ENCODE measurements around the gene ZBTB45.
A peak's percentile ranks its signal among the peaks of the same experiment; 100 is the strongest.

Gene ZBTB45

GRCh38 chr19:58558066-58558622 is 38.5 kb upstream of the ZBTB45 start, which contains the start of gene UBE2M:
TSS of gene UBE2M (minus strand) at chr19:58558611. CDS start at chr19:58558381, 230 bp downstream.
- no peak for ATAC-seq
- peaks cover 2% of the 10 kb centered on the region for H3K27me3 Mint-ChIP-seq
- H3K36me3 Mint-ChIP-seq (ENCODE audit: low read depth), result peaks cover 54% of the 10 kb centered on the region
- peaks cover 77% of the 10 kb centered on the region for H3K4me1 Mint-ChIP-seq
- no peak for DNase-seq
- H3K9me3 Mint-ChIP-seq, result no peaks in the 10 kb centered on the region
- H3K27ac Mint-ChIP-seq, result peak within 1 kb of the TSS; percentile 100
- H3K4me3 Mint-ChIP-seq, result peak within 1 kb of the TSS; percentile 94

DNA sequence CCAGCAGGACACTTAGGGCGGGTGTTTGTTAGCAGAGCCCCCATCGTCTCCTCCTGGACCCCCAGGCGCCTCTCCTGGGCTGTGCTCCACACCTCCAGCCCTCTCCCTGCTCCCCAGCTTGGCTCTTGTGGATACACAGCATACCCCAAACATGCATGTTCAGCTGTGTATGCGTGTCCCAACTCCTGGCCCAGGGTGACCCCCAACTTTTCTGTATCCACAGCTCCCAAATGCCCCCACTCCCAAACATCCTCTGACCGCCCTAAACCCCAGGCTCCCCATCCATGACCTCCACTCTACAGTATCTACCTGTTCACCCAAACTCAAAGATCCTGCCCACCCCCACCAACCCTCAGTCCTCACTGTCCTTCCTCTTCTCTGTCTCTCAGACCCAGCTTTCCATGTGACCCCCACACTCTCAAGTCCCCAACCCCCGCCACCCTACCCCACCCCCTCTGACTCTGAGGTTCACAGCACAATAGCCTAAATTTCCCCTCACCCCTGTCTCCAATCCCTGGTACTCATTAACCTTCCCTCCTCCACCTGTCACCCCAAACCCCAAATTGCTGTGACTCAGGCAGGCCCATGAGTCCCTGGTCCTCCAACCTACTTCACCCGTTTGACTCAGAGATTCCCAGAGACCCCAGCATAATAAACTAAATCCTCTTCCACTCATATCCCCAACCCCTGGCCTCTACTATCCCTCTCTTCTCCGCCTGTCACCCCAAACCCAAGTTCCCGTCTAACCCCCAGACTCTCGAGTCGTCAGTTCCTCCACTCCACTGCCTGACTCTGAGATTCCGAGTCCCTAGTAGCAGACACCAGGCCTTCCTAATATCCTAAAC is 37.8 kb upstream of the ZBTB45 start:
- Mint-ChIP-seq H3K27me3 (peaks cover 2% of the 10 kb centered on the region), H3K36me3 (ENCODE audit: low read depth) (peaks cover 58% of the 10 kb centered on the region), H3K9me3 (no peaks in the 10 kb centered on the region), H3K4me1 (peaks cover 80% of the 10 kb centered on the region), H3K27ac (peak overlapping the region; percentile 100), H3K4me3 (peak overlapping the region; percentile 94)
- DNase-seq, result no peak
- ATAC-seq, result no peak

DNA sequence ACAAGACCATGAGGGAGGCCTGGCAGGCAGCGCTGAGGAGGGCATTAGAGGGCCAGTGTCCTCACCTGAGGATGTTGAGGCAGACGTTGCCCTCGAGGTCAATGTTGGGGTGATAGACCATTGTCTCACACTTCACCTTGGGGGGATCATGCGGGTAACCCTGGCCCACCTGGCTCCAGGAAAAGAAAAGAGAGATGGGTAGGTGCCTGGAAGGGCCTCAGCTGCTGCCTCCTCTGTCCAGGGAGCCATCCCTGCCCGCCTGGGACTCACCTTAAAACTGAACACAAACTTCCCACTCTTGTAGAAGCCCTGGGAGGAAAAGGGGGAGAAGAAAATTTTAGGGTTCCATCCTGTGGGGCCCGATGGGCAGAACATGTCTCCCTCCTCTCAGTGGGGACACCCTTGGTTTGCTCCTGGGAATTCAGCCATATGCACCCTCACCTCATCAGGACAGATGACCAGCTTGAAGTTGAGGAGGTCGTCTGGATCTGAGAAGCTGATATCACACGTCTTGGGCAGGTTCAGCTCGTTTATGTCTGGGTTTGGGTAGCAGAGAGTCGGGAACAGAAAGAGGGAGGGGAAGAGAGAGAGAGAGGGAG is 37.1 kb upstream of the ZBTB45 start:
- peak overlapping the region; percentile 94 for H3K4me3 Mint-ChIP-seq
- H3K4me1 Mint-ChIP-seq, result peaks cover 74% of the 10 kb centered on the region
- DNase-seq, result no peak
- H3K27me3 Mint-ChIP-seq, result peaks cover 2% of the 10 kb centered on the region
- no peaks in the 10 kb centered on the region for H3K9me3 Mint-ChIP-seq
- peak overlapping the region; percentile 100 for H3K27ac Mint-ChIP-seq
- no peak for ATAC-seq
- H3K36me3 Mint-ChIP-seq (ENCODE audit: low read depth), result peaks cover 65% of the 10 kb centered on the region

DNA sequence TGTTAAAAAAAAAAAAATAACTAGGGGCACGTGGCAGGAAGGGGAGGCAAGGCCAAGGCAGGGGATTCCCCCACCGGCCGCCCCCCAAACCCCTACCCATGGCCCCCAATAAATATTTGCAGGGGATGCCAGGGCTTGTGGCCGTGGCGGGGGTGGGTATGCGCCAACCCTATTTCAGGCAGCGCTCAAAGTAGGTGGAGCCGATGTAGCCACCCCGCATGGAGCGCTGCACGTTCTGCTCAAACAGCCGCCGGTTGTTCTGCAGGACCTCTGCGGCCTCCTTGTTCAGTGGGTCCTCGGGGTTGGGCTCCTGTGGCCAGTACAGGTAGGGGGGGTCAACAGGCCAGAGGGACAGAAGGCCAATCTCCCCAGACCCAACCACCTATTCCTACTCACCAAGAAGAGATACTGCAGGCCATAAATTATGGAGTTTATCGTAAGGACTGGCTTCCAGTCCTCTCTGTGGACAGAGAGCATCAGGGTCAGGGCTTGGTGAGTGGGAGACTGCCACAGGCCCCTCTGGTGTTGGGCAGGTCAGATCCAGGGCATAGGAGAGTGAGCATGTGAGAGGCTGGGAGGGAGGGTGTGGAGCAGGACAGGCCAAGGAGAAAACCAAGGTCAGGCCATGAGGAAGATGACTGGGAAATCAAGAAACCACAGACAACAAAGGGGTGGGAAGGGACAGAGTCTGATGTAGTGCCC is 36.5 kb upstream of the ZBTB45 start:
- DNase-seq (no peak), ATAC-seq (no peak)
- peak overlapping the region; percentile 99 for H3K4me3 Mint-ChIP-seq
- H3K9me3 Mint-ChIP-seq, result no peaks in the 10 kb centered on the region
- H3K27ac Mint-ChIP-seq, result peak overlapping the region; percentile 100
- peaks cover 2% of the 10 kb centered on the region for H3K27me3 Mint-ChIP-seq
- H3K36me3 Mint-ChIP-seq (ENCODE audit: low read depth), result peaks cover 65% of the 10 kb centered on the region
- peaks cover 68% of the 10 kb centered on the region for H3K4me1 Mint-ChIP-seq

DNA sequence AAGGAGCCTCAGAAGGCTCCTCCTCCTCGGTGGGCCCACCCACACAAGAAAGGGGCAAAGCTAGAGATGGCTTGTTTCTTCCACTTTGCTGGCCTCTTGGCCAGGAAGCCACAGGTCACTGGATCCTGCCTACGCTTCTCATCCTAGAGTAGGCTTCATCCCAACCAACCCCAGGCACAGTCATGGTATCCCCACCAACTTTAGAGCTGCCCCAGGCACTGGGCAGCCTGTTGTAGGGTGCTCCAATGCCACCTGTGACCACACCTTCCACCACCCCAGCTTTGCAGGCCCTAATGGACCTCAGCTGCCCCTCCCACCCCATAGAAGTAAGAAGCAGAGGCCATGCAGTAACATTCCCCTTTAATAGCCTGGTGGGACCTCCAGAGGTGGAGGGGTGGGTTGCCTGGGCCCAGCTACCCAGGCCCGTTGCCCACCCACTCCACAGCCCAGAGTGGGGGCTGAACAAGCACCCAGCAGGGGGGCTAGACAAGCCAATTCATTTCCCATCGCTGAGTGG is 35.8 kb upstream of the ZBTB45 start:
- peaks cover 2% of the 10 kb centered on the region for H3K27me3 Mint-ChIP-seq
- peak overlapping the region; percentile 99 for H3K4me3 Mint-ChIP-seq
- peak overlapping the region; percentile 98 for H3K27ac Mint-ChIP-seq
- ATAC-seq (no peak), DNase-seq (no peak)
- peaks cover 66% of the 10 kb centered on the region for H3K36me3 Mint-ChIP-seq (ENCODE audit: low read depth)
- H3K4me1 Mint-ChIP-seq, result peaks cover 64% of the 10 kb centered on the region
- H3K9me3 Mint-ChIP-seq, result no peaks in the 10 kb centered on the region

DNA sequence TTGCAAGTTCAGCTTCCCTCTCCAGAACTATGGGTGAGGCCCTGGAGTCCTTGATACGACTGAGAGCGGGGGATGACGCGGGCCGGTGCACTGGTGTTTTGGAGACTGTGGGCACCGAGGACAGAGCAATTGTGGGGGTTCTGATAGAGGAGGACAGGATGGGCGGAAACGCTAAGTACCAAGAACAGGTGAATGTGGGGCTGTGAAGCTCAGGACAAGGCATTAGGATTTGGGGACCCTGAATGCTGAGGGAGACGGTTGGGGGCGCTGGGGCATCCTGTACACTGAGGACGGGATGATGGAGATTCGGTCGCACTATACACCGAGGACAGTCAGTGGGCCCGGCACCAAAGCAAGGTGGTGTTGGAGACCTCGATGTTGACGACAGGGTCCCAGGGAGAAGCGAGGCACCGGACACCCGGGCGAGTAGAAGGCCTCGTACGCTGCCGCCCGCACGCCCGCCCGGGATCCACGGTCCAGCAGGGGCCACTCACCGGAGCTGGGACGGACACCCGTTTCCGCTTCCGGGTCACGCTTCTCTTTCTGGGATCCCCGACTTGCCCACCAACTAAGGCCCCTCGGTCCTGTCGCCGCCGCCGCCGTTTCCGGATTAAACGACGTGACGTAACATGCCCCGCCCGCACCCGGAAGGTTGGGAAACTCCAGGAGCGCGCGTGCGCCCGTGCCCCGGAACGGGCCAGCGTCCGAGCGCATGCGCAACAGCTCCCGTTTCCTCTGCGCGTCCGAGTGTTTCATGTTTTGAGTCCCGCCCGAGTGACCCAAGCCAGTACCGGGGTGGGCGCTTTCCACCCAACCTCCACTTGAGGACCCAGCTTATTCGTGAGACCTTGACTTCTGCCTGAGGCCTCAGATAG is 35.1 kb upstream of the ZBTB45 start, which contains the start of gene CHMP2A:
TSS of gene CHMP2A (minus strand) at position 612 of the 875 bp plus-strand sequence. CDS start 893 bp downstream, outside the sequence.
- H3K27ac Mint-ChIP-seq, result peak within 1 kb of the TSS; percentile 98
- ATAC-seq, result peak; percentile 50
- DNase-seq, result peak; percentile 99
- peaks cover 2% of the 10 kb centered on the region for H3K27me3 Mint-ChIP-seq
- peaks cover 69% of the 10 kb centered on the region for H3K36me3 Mint-ChIP-seq (ENCODE audit: low read depth)
- H3K4me1 Mint-ChIP-seq, result peaks cover 62% of the 10 kb centered on the region
- peak within 1 kb of the TSS; percentile 99 for H3K4me3 Mint-ChIP-seq
- no peaks in the 10 kb centered on the region for H3K9me3 Mint-ChIP-seq

DNA sequence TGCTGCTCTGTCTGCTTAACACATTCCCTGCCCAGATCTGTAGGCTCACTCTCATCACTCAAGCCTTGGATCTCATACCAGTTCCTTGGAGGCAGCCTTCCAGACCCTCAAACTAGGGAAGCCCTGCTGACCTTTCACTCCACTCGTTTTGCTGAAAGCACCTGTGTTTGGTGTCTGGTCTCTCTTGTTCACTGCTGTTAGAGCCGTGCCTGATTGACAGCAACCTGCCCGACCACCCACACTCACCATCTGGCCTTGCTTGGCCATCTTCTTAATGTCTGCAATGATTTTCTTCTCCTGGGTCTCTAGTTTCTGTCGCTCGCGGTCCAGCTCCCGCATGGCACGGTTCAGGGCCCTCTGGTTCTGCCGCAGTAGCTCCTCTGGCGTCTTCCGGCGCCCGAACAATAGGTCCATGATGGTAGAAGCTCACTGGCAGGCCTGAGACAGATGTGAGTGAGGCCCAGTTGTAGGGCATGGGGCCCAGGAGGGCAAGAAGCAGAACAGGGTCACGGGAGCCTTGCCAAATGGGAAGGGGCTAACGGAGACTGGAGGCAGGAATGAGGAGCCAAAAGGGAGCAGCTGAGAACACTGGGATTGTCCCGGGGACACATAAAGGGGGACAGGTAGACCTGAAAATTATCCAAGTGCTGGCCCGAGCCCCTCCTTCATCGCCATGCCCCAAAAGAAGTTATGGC is 34.3 kb upstream of the ZBTB45 start:
- H3K27ac Mint-ChIP-seq, result peak overlapping the region; percentile 98

GRCh38 chr19:58552655-58553054 is 33.0 kb upstream of the ZBTB45 start:
- Mint-ChIP-seq H3K4me1 (peaks cover 58% of the 10 kb centered on the region), H3K27me3 (no peaks in the 10 kb centered on the region), H3K4me3 (peak overlapping the region; percentile 99), H3K36me3 (ENCODE audit: low read depth) (peaks cover 73% of the 10 kb centered on the region), H3K27ac (peak overlapping the region; percentile 69), H3K9me3 (no peaks in the 10 kb centered on the region)
- DNase-seq, result no peak
- no peak for ATAC-seq

More for the DNA sequence above, 34.3 kb upstream of the ZBTB45 start:
- Mint-ChIP-seq H3K36me3 (ENCODE audit: low read depth) (peaks cover 71% of the 10 kb centered on the region), H3K27me3 (peaks cover 2% of the 10 kb centered on the region), H3K4me3 (peak overlapping the region; percentile 99), H3K9me3 (no peaks in the 10 kb centered on the region), H3K4me1 (peaks cover 58% of the 10 kb centered on the region)
- no peak for ATAC-seq
- DNase-seq, result no peak

DNA sequence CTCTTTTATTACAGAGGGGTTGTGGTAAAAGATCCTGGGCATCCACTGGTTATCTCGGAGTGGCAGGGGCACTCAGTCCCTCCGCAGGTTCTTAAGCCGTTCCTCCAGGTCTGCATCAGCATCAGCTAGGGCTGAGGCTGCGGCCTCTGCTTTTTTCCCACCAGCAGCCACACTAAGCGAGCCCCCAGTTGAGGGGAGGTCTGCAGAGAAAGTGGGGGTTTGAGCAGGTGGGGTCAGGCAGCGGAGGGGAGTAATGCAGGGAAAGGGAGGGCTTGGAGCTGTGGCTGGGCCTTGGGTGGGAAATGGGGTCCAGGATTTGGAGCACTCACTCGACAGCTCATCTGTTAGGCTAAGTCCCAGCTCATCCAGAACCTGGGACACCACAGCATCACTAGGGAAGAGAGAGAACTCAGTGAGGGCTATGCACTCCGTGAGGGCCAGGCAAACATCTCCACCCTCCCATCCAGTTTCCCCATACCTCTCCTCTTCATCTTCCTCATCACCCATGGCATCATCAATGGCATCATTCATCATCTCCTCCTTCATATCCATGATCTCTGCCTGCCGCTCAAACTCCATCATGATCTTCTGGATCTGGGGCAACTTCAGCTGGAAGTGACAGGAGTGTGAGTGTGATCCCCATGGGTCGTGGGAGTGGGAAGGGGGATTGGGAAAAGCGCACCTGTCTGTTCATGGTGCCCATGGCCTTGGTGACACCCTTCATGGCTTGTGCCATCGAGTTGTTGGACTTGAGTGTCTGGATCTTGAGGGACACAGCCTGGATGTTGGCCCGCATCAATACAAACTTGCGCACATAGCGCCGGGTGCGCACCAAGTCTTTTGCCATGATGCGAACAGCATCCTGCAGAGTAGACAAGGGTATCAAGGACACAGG is 32.2 kb upstream of the ZBTB45 start:
- ATAC-seq (no peak), DNase-seq (no peak)
- Mint-ChIP-seq H3K27ac (no peak overlapping the region), H3K27me3 (no peaks in the 10 kb centered on the region), H3K4me1 (peaks cover 58% of the 10 kb centered on the region), H3K4me3 (no peak overlapping the region), H3K9me3 (no peaks in the 10 kb centered on the region), H3K36me3 (ENCODE audit: low read depth) (peaks cover 74% of the 10 kb centered on the region)

DNA sequence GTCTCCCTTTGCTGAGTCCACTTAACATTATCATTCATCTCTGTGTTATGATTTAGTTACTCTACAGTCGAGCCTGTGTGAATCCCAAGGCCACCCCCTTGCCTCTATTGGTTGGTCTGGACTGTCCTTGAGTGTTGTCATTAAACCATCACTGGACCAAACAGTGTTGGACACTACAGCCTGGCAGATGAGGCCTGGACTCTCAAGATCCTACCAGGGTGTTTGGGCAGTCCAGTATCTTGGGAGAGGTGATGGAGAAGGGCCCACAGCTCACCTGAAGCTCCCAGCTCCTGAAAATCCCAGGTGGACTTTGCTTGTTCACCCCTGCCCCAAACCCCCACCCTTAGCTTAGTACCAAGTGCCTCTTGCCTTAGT is 31.5 kb upstream of the ZBTB45 start:
- Mint-ChIP-seq H3K27ac (peak overlapping the region; percentile 62), H3K9me3 (no peaks in the 10 kb centered on the region), H3K4me1 (peaks cover 58% of the 10 kb centered on the region), H3K36me3 (ENCODE audit: low read depth) (peaks cover 74% of the 10 kb centered on the region), H3K4me3 (no peak overlapping the region), H3K27me3 (no peaks in the 10 kb centered on the region)
- ATAC-seq, result no peak
- no peak for DNase-seq

- Mint-ChIP-seq H3K36me3 (ENCODE audit: low read depth) (peaks cover 76% of the 10 kb centered on the region), H3K4me1 (peaks cover 62% of the 10 kb centered on the region), H3K27ac (peak overlapping the region; percentile 62), H3K4me3 (no peak overlapping the region), H3K27me3 (no peaks in the 10 kb centered on the region), H3K9me3 (no peaks in the 10 kb centered on the region)
- ATAC-seq (no peak), DNase-seq (no peak)
Observed at GRCh38 chr19:58550362-58551122, 30.9 kb upstream of the ZBTB45 start.
